Upper lobe of left lung (tissue), 4 donors: ENCODE measurements around the gene PODXL2.

Experiments
- EP300 ChIP-seq, 4 donors: sonication (generic); formaldehyde crosslinking; IDR thresholded peaks; one replicate each; pipeline ENCODE4 v1.5.1; 2017; ENCODE audit warnings: antibody characterized with exemption in 4 of 4, control low read depth in 2 of 4
- POLR2A ChIP-seq, 4 donors: fragments of 450-650 bp; IDR thresholded peaks; one replicate each; pipeline ENCODE4 v1.5.1; 2016 to 2017; ENCODE audit warnings: antibody characterized with exemption in 4 of 4, mild to moderate bottlenecking in 2 of 4
- TF ChIP-seq, protein P1 (sequence below), 6 experiments: fragments of 450-650 bp in 4 of 6; fragments of 200-600 bp in 2 of 6; sonication (generic) in 2 of 6; IDR thresholded peaks; one replicate each; pipeline ENCODE4 v1.5.1; 2016 to 2019; ENCODE audit warnings: antibody characterized with exemption in 6 of 6

DNA sequence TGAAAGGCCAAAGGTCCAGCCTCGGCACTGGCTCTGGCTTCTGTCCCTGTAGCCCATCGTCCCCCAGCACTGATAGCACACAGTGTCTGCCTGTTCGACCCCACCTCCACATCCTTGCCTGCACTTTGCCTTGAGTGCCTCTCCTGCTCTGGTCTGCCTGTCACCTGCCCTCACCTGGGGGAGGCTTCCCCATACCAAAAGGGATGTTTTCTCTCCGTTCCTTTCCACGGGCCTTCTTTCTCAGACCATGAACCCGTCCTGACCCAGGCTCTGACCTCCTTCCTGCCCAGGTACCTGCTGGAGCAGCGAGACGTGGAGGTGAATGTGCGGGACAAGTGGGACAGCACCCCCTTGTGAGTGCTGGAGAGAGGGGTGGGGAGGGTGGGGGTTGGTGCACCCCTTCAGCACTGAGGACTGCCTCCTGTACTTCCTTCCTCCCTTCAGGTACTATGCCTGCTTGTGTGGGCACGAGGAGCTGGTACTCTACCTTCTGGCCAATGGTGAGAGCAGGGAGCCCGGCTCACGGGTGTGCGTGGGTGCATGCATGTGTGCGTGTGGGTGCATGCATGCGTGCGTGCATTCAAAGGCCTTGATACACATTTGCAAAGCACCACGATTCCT is 45.2 kb downstream of the PODXL2 start:
- TF ChIP-seq, protein P1, sequence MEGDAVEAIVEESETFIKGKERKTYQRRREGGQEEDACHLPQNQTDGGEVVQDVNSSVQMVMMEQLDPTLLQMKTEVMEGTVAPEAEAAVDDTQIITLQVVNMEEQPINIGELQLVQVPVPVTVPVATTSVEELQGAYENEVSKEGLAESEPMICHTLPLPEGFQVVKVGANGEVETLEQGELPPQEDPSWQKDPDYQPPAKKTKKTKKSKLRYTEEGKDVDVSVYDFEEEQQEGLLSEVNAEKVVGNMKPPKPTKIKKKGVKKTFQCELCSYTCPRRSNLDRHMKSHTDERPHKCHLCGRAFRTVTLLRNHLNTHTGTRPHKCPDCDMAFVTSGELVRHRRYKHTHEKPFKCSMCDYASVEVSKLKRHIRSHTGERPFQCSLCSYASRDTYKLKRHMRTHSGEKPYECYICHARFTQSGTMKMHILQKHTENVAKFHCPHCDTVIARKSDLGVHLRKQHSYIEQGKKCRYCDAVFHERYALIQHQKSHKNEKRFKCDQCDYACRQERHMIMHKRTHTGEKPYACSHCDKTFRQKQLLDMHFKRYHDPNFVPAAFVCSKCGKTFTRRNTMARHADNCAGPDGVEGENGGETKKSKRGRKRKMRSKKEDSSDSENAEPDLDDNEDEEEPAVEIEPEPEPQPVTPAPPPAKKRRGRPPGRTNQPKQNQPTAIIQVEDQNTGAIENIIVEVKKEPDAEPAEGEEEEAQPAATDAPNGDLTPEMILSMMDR (IDR thresholded peaks at IDR 0.05) = no peak
- TF ChIP-seq EP300 (IDR thresholded peaks at IDR 0.05) = no peak
- TF ChIP-seq POLR2A (IDR thresholded peaks at IDR 0.05) = no peak
